ENCODE data around the gene LVRN. TPM values are rescaled to one million over a fixed set of nuclear protein-coding genes. Genes with fewer than 3 reads are reported as not detected.

LVRN gene
- total RNA-seq, 4 donors from 2014 or later = 1.4 to 7.6 TPM; not detected in 2

- Histone ChIP-seq H3K27me3 (no peaks in the 10 kb centered on the region), H3K9me3 (no peaks in the 10 kb centered on the region), H3K27ac (no peak overlapping the region), H3K4me3 (no peak overlapping the region), H3K36me3 (no peaks in the 10 kb centered on the region), H3K4me1 (no peaks in the 10 kb centered on the region)
- 83 to 85% methylated on average over 1 to 2 of the region's 2 CpGs for WGBS, 2 donors (ENCODE audit: low coverage in 1 of 2)
- DNase-seq = no peak
- in situ Hi-C loops (cut with MboI; ENCODE audit: low pct_ligation_motif_present in 1 of 4, low pct_unique_long_range_greater_than_20kb in 1 of 4, low sequenced_read_pairs in 3 of 4) (no loop called here), intact Hi-C loops (cut with DNase I; ENCODE audit: low total_unique reads) (no loop called here)
- no peak for TF ChIP-seq EP300 (IDR thresholded peaks at IDR 0.05; ENCODE audit: low read depth)
- no peak for TF ChIP-seq CTCF (IDR thresholded peaks at IDR 0.05)
- TF ChIP-seq POLR2A (IDR thresholded peaks at IDR 0.05) = no peak
- TF ChIP-seq POLR2AphosphoS5 (IDR thresholded peaks at IDR 0.05) = no peak
Observed at GRCh38 chr5:115946655-115947054, 15.6 kb upstream of the LVRN start.

- TF ChIP-seq POLR2A (IDR thresholded peaks at IDR 0.05) = no peak
- Histone ChIP-seq H3K36me3 (no peaks in the 10 kb centered on the region), H3K4me3 (no peak overlapping the region), H3K4me1 (no peaks in the 10 kb centered on the region), H3K27ac (no peak overlapping the region), H3K9me3 (no peaks in the 10 kb centered on the region), H3K27me3 (no peaks in the 10 kb centered on the region)
- intact Hi-C loops (cut with DNase I; ENCODE audit: low total_unique reads) = no loop called here
- WGBS, 2 donors (ENCODE audit: low coverage in 1 of 2) = 72 to 79% methylated on average over 2 of the region's 2 CpGs
- in situ Hi-C loops (cut with MboI; ENCODE audit: low pct_ligation_motif_present in 1 of 4, low pct_unique_long_range_greater_than_20kb in 1 of 4, low sequenced_read_pairs in 3 of 4) = no loop called here
- DNase-seq = no peak
Observed at GRCh38 chr5:115947260-115947659, 15.0 kb upstream of the LVRN start.

- intact Hi-C loops (cut with DNase I; ENCODE audit: low total_unique reads) (no loop called here), in situ Hi-C loops (cut with MboI; ENCODE audit: low pct_ligation_motif_present in 1 of 4, low pct_unique_long_range_greater_than_20kb in 1 of 4, low sequenced_read_pairs in 3 of 4) (no loop called here)
- Histone ChIP-seq H3K36me3 (no peaks in the 10 kb centered on the region), H3K9me3 (no peaks in the 10 kb centered on the region), H3K27ac (no peak overlapping the region), H3K27me3 (no peaks in the 10 kb centered on the region), H3K4me3 (no peak overlapping the region), H3K4me1 (no peaks in the 10 kb centered on the region)
- no peak for DNase-seq
- TF ChIP-seq POLR2AphosphoS5 (IDR thresholded peaks at IDR 0.05) (peak in 1 of 3 donors; percentile 22), CTCF (IDR thresholded peaks at IDR 0.05) (no peak), EP300 (IDR thresholded peaks at IDR 0.05; ENCODE audit: low read depth) (no peak), POLR2A (IDR thresholded peaks at IDR 0.05) (no peak)
- 75% methylated on average over 3 of the region's 3 CpGs; no CpG with 5 or more reads in 1 of the 2 donors for WGBS, 2 donors (ENCODE audit: low coverage in 1 of 2)
Observed at GRCh38 chr5:115948091-115948534, 14.2 kb upstream of the LVRN start.

GRCh38 chr5:115949096-115949495, 13.2 kb upstream of the LVRN start:
- no peak for TF ChIP-seq EP300 (IDR thresholded peaks at IDR 0.05; ENCODE audit: low read depth)
- TF ChIP-seq POLR2AphosphoS5 (IDR thresholded peaks at IDR 0.05) = no peak
- TF ChIP-seq CTCF (IDR thresholded peaks at IDR 0.05) = no peak
- TF ChIP-seq POLR2A (IDR thresholded peaks at IDR 0.05) = no peak
- in situ Hi-C loops (cut with MboI; ENCODE audit: low pct_ligation_motif_present in 1 of 4, low pct_unique_long_range_greater_than_20kb in 1 of 4, low sequenced_read_pairs in 3 of 4) (no loop called here), intact Hi-C loops (cut with DNase I; ENCODE audit: low total_unique reads) (no loop called here)
- Histone ChIP-seq H3K27ac (no peak overlapping the region), H3K36me3 (no peaks in the 10 kb centered on the region), H3K4me3 (no peak overlapping the region), H3K27me3 (peaks cover 5% of the 10 kb centered on the region), H3K4me1 (no peaks in the 10 kb centered on the region), H3K9me3 (no peaks in the 10 kb centered on the region)
- 80 to 83% methylated on average over 1 of the region's 1 CpG for WGBS, 2 donors (ENCODE audit: low coverage in 1 of 2)
- DNase-seq = no peak

- DNase-seq = no peak
- intact Hi-C loops (cut with DNase I; ENCODE audit: low total_unique reads) = no loop called here
- H3K36me3 ChIP-seq = no peaks in the 10 kb centered on the region
- no peak overlapping the region for H3K27ac ChIP-seq
- WGBS, 2 donors (ENCODE audit: low coverage in 1 of 2) = 14 to 71% methylated on average over 4 of the region's 4 CpGs
- H3K27me3 ChIP-seq = peaks cover 20% of the 10 kb centered on the region
- no peak for TF ChIP-seq CTCF (IDR thresholded peaks at IDR 0.05)
- no peak for TF ChIP-seq EP300 (IDR thresholded peaks at IDR 0.05; ENCODE audit: low read depth)
- no peak for TF ChIP-seq POLR2AphosphoS5 (IDR thresholded peaks at IDR 0.05)
- TF ChIP-seq POLR2A (IDR thresholded peaks at IDR 0.05) = no peak
- no peaks in the 10 kb centered on the region for H3K9me3 ChIP-seq
- H3K4me3 ChIP-seq = no peak overlapping the region
- no peaks in the 10 kb centered on the region for H3K4me1 ChIP-seq
- in situ Hi-C loops (cut with MboI; ENCODE audit: low pct_ligation_motif_present in 1 of 4, low pct_unique_long_range_greater_than_20kb in 1 of 4, low sequenced_read_pairs in 3 of 4) = no loop called here
Observed at GRCh38 chr5:115952588-115952987, 9.7 kb upstream of the LVRN start.
